Esophagus muscularis mucosa (tissue), 3 donors: ENCODE measurements around the gene MTCL1.

ENCODE experiments used
- POLR2A ChIP-seq: fragments of 450-650 bp; IDR thresholded peaks from one replicate; pipeline ENCODE4 v1.6.1; 2017; ENCODE audit warnings: antibody characterized with exemption, moderate library complexity, mild to moderate bottlenecking, low read depth
- POLR2AphosphoS5 ChIP-seq, 2 donors: sonication (generic); formaldehyde crosslinking; IDR thresholded peaks; one replicate each; pipeline ENCODE4 v1.6.1; 2017; ENCODE audit warnings: antibody characterized with exemption in 2 of 2
- TF ChIP-seq, protein P1 (sequence below), 3 experiments: fragments of 200-600 bp in 2 of 3; fragments of 450-650 bp in 1 of 3; sonication (generic) in 2 of 3; IDR thresholded peaks; one replicate each; pipeline ENCODE4 v1.5.1; 2017 to 2019; ENCODE audit warnings: antibody characterized with exemption in 3 of 3, mild to moderate bottlenecking in 2 of 3, moderate library complexity in 1 of 3

DNA sequence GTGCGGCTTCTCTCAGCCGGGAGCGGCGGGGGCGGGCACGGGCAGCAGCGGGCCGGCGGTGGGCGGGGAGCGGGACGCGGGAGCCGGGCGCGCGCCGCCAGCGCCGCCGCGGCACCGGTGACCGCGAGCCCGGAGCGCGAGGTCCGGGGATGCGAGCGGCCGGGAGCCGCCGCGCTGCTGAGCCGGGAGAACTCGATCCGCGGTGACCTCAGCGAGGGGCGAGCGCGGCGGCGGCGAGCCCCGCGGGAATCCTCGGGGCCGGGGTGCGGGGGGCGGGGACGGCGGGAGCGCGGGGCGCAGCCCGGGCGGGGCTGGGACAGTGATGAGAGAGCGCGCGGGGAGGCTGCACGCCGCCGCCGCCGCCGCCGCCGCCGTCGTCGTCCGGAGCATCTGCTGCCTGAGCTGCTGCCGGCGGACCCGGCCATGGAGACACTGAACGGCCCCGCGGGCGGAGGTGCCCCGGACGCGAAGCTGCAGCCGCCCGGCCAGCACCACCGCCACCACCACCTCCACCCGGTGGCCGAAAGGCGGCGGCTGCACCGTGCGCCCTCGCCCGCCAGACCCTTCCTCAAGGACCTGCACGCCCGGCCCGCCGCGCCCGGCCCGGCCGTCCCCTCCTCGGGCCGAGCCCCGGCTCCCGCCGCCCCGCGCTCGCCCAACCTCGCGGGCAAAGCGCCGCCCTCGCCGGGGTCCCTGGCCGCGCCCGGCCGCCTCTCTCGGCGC lies at the start of gene MTCL1:
- TF ChIP-seq, protein P1, sequence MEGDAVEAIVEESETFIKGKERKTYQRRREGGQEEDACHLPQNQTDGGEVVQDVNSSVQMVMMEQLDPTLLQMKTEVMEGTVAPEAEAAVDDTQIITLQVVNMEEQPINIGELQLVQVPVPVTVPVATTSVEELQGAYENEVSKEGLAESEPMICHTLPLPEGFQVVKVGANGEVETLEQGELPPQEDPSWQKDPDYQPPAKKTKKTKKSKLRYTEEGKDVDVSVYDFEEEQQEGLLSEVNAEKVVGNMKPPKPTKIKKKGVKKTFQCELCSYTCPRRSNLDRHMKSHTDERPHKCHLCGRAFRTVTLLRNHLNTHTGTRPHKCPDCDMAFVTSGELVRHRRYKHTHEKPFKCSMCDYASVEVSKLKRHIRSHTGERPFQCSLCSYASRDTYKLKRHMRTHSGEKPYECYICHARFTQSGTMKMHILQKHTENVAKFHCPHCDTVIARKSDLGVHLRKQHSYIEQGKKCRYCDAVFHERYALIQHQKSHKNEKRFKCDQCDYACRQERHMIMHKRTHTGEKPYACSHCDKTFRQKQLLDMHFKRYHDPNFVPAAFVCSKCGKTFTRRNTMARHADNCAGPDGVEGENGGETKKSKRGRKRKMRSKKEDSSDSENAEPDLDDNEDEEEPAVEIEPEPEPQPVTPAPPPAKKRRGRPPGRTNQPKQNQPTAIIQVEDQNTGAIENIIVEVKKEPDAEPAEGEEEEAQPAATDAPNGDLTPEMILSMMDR (IDR thresholded peaks at IDR 0.05) = no peak
- TF ChIP-seq POLR2A = no peak
- no peak for TF ChIP-seq POLR2AphosphoS5 (IDR thresholded peaks at IDR 0.05)
